HepG2 (cell line): Measurements from ENCODE around the gene TCF12. TPM values are rescaled to one million over a fixed set of nuclear protein-coding genes. Genes with fewer than 3 reads are reported as not detected.

Source experiments
- AHDC1 ChIP-seq: sonication (generic); formaldehyde crosslinking; IDR thresholded peaks from 2 replicates; pipeline ENCODE4 v1.5.1; 2020; ENCODE audit warnings: mild to moderate bottlenecking, missing genetic modification reagents, borderline replicate concordance
- CEBPG ChIP-seq: IDR thresholded peaks from 2 replicates; pipeline ENCODE4 v1.6.1; 2016
- EP300 ChIP-seq, 3 experiments: sonication (generic) in 1 of 3; formaldehyde crosslinking in 1 of 3; IDR thresholded peaks; 2 replicates each; pipeline versions ENCODE4 v1.5.1 to v1.6.1; 2011 to 2020; ENCODE audit warnings: low read depth in 2 of 3, low read length in 2 of 3, borderline replicate concordance in 1 of 3, improper control_type of control experiment in 1 of 3, mild to moderate bottlenecking in 1 of 3, missing genetic modification reagents in 1 of 3, moderate library complexity in 1 of 3
- SOX5 ChIP-seq: IDR thresholded peaks from 2 replicates; pipeline ENCODE4 v1.6.1; 2016; ENCODE audit warnings: borderline replicate concordance
- TBX3 ChIP-seq: fragments of 450-650 bp; IDR thresholded peaks from 2 replicates; pipeline ENCODE4 v1.6.1; 2017; ENCODE audit warnings: antibody characterized with exemption, mild to moderate bottlenecking, inconsistent platforms, borderline replicate concordance
- polyA plus RNA-seq, 8 experiments: library from polyadenylated mRNA; depleted of rRNA in 3 of 8; stranded (reverse) in 7 of 8; unstranded in 1 of 8; fragments of >200 nt; fragmentation: Illumina TruSeq in 4 of 8; extraction: Trizol in 4 of 8; gene quantifications; 2 replicates each; pipeline versions ENCODE4 v1.2.1 to v1.2.3, GENCODE V29; 2011 to 2016; ENCODE audit warnings: low read depth in 4 of 8, missing spikeins in 1 of 8, mixed read lengths in 1 of 8; ENCODE audit not compliant: insufficient read depth in 1 of 8
- total RNA-seq, 5 experiments: library from RNA; depleted of rRNA; stranded (reverse); fragments of >200 nt; fragmentation: Illumina TruSeq; extraction: Trizol; gene quantifications; 2 replicates each; pipeline ENCODE4 v1.2.3, GENCODE V29; 2016; ENCODE audit warnings: low read depth in 1 of 5
- TF ChIP-seq, protein P1 (sequence below): IDR thresholded peaks from 2 replicates; pipeline ENCODE4 v1.4.0; 2020; ENCODE audit warnings: mild to moderate bottlenecking, missing genetic modification reagents

TCF12 gene
- total and polyA plus RNA-seq, 2 of the 13 experiments (the other 11 are each of a cell fraction or from before 2014, with no cell fraction given): 48.6 to 51.1 TPM

- TF ChIP-seq, protein P1, sequence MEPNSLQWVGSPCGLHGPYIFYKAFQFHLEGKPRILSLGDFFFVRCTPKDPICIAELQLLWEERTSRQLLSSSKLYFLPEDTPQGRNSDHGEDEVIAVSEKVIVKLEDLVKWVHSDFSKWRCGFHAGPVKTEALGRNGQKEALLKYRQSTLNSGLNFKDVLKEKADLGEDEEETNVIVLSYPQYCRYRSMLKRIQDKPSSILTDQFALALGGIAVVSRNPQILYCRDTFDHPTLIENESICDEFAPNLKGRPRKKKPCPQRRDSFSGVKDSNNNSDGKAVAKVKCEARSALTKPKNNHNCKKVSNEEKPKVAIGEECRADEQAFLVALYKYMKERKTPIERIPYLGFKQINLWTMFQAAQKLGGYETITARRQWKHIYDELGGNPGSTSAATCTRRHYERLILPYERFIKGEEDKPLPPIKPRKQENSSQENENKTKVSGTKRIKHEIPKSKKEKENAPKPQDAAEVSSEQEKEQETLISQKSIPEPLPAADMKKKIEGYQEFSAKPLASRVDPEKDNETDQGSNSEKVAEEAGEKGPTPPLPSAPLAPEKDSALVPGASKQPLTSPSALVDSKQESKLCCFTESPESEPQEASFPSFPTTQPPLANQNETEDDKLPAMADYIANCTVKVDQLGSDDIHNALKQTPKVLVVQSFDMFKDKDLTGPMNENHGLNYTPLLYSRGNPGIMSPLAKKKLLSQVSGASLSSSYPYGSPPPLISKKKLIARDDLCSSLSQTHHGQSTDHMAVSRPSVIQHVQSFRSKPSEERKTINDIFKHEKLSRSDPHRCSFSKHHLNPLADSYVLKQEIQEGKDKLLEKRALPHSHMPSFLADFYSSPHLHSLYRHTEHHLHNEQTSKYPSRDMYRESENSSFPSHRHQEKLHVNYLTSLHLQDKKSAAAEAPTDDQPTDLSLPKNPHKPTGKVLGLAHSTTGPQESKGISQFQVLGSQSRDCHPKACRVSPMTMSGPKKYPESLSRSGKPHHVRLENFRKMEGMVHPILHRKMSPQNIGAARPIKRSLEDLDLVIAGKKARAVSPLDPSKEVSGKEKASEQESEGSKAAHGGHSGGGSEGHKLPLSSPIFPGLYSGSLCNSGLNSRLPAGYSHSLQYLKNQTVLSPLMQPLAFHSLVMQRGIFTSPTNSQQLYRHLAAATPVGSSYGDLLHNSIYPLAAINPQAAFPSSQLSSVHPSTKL: peak; percentile 52; the same call in 1 of the 2 replicates
- TF ChIP-seq EP300 (IDR thresholded peaks at IDR 0.05; ENCODE audit: low read depth in 2 of 2, low read length in 2 of 2): peak in 1 of 2 experiments; percentile 10; a peak in 1 of 4 replicates
- no peak for TF ChIP-seq EP300 (CRISPR knock-in tag; IDR thresholded peaks at IDR 0.05; ENCODE audit: borderline replicate concordance)
- TF ChIP-seq TBX3: 0 out of 2 replicates have a peak, but pooled peaks have one; percentile 17
- peak; percentile 15; the same call in 1 of the 2 replicates for TF ChIP-seq SOX5
- TF ChIP-seq CEBPG: peak; percentile 33; the same call in 1 of the 2 replicates
- TF ChIP-seq AHDC1 (CRISPR knock-in tag): peak; percentile 15; the same call in 1 of the 2 replicates
Measured at GRCh38 chr15:57033715-57034439, 115.4 kb downstream of the TCF12 start (continued).
